ENCODE results near the gene RAD23A.
"Not testable (repeated sequence)": the region's sequence is repeated elsewhere in the genome, so short reads cannot be mapped to it uniquely, and the experiment has no call there.

The RAD23A gene

DNA sequence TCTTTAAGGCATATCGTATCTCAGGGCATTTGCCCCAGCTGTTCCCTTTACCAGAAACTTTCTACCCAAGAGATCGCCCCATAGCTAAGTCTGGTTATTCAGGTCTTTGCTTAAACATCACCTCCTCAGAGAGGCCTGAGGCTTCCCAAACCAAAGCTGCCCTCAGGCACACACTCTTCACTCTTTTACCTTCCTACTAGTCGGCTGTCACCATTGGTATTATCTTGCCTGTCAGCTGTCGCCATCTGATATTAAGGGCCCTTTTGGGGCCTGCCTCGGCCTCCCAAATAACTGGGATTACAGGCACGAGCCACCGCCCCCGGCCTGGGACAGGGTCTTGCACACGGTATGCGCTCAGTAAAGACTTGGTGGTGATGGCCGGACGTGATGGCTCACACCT lies 10.3 kb downstream of the RAD23A start:
- no peak overlapping the region for H2AFZ ChIP-seq
- H3K4me3 ChIP-seq (ENCODE audit: low read depth, low read length): peak overlapping the region; percentile 73
- no peaks in the 10 kb centered on the region for H3K36me3 ChIP-seq (ENCODE audit: control insufficient read depth, insufficient read depth, low read length)
- peak overlapping the region; percentile 61 for H3K4me2 ChIP-seq (ENCODE audit: low read length)
- TF ChIP-seq, protein P1, sequence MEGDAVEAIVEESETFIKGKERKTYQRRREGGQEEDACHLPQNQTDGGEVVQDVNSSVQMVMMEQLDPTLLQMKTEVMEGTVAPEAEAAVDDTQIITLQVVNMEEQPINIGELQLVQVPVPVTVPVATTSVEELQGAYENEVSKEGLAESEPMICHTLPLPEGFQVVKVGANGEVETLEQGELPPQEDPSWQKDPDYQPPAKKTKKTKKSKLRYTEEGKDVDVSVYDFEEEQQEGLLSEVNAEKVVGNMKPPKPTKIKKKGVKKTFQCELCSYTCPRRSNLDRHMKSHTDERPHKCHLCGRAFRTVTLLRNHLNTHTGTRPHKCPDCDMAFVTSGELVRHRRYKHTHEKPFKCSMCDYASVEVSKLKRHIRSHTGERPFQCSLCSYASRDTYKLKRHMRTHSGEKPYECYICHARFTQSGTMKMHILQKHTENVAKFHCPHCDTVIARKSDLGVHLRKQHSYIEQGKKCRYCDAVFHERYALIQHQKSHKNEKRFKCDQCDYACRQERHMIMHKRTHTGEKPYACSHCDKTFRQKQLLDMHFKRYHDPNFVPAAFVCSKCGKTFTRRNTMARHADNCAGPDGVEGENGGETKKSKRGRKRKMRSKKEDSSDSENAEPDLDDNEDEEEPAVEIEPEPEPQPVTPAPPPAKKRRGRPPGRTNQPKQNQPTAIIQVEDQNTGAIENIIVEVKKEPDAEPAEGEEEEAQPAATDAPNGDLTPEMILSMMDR (IDR thresholded peaks at IDR 0.05): no peak
- no peaks in the 10 kb centered on the region for H3K79me2 ChIP-seq
- H3K4me1 ChIP-seq: peaks cover 8% of the 10 kb centered on the region
- no peaks in the 10 kb centered on the region for H3K27me3 ChIP-seq (ENCODE audit: control insufficient read depth, insufficient read depth, low read length)
- H3K27ac ChIP-seq: peak overlapping the region; percentile 71
- no peaks in the 10 kb centered on the region for H3K9me3 ChIP-seq (ENCODE audit: control insufficient read depth, low read length)
- no peak overlapping the region for H3K9ac ChIP-seq

DNA sequence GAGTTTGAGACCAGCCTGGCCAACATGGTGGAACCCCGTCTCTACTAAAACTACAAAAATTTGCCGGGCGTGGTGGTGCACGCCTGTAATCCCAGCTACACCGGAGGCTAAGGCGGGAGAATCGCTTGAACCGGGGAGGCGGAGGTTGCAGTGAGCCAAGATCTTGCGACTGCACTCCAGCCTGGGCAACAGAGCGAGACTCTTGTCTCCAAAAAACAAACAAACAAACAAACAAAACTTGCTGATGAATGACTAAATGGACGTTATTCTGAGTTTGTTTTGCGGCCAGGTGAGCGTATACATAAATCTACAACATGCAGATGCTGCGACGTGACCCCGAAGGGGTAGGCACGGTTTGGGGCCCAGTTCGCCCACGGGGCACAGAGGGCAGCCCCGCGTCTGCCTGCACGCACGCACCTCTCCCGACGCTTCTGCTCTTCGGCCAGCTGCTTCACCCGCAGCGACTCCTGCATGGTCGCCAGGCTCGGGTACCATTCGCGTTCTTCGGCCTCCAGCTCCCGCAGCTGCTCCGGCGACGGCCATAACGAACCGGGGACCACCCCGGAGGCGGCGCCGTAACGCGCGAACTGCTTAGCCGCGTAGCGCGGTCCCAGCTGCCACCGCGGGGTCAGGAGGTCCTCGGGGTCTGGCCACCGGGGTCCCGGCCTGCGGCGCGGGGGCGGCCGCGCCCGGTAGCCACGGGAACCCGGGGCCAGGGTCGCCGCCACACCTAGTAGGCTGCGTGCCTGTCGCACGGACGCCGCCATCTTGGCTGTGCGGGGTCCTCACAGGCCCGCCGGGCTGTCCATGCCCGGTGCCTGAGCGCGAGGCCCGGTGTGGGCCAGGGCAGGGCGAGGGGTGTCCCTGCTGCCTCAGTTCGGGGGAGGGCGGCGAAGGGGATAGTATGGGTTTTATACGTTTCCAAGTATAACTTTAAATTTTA lies 11.1 kb downstream of the RAD23A start, which contains the start of gene GADD45GIP1:
TSS of gene GADD45GIP1 (minus strand) at position 778 of the 943 bp plus-strand sequence. CDS start at position 767, 11 bp downstream.
- Histone ChIP-seq H3K4me3 (ENCODE audit: low read depth, low read length) (peak within 1 kb of the TSS; percentile 73), H2AFZ (peak within 1 kb of the TSS; percentile 93), H3K36me3 (ENCODE audit: control insufficient read depth, insufficient read depth, low read length) (no peaks in the 10 kb centered on the region), H3K27ac (peak within 1 kb of the TSS; percentile 71), H3K79me2 (no peaks in the 10 kb centered on the region), H3K9ac (peak within 1 kb of the TSS; percentile 40), H3K4me2 (ENCODE audit: low read length) (peak within 1 kb of the TSS; percentile 61), H3K4me1 (peaks cover 8% of the 10 kb centered on the region), H3K27me3 (ENCODE audit: control insufficient read depth, insufficient read depth, low read length) (no peaks in the 10 kb centered on the region), H3K9me3 (ENCODE audit: control insufficient read depth, low read length) (no peaks in the 10 kb centered on the region)
- TF ChIP-seq, protein P1 (IDR thresholded peaks at IDR 0.05): no peak

DNA sequence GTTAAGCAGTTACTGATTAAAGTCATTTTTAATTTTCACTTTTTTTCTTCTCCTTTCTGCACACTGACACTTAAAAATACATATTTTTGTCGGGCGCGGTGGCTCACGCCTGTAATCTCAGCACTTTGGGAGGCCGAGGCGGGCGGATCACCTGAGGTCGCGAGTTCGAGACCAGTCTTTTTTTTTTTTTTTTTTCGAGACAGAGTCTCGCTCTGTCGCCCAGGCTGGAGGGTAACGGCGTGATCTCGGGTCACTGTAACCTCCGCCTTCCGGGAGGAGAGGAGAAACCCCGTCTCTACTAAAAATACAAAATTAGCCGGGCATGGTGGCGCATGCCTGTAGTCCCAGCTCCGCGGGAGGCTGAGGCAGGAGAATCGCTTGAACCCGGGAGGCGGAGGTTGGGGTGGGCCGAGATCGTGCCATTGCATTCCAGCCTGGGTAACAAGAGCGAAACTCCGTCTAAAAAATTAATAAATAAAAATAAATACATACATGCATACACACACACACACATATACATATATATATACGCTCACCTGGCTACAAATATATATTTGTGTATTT lies 11.8 kb downstream of the RAD23A start:
- Histone ChIP-seq H2AFZ (peak overlapping the region; percentile 93), H3K4me3 (ENCODE audit: low read depth, low read length) (peak overlapping the region; percentile 73), H3K9ac (peak overlapping the region; percentile 40), H3K4me2 (ENCODE audit: low read length) (peak overlapping the region; percentile 61), H3K27ac (peak overlapping the region; percentile 71)
- H3K79me2 ChIP-seq; H3K9me3 ChIP-seq (ENCODE audit: control insufficient read depth, low read length); H3K27me3 ChIP-seq (ENCODE audit: control insufficient read depth, insufficient read depth, low read length); H3K4me1 ChIP-seq; H3K36me3 ChIP-seq (ENCODE audit: control insufficient read depth, insufficient read depth, low read length): not testable (repeated sequence)

DNA sequence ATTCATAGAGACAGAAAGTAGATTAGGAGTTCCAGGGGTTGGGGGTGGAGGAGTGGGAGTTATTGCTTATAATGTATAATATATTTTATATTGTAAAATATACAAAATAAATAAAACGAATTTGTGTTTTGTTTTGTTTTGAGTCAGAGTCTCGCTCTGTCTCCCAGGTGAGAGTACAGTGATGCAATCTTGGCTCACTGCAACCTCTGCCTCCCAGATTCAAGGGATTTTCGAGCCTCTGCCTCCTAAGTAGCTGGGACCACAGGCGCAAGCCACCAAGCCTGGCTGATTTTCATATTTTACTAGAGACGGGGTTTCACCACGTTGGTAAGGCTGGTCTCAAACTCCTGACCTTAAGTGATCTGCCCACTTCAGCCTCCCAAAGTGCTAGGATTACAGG lies 13.8 kb downstream of the RAD23A start:
- Histone ChIP-seq H3K9ac (no peak overlapping the region), H3K27ac (no peak overlapping the region), H3K79me2 (no peaks in the 10 kb centered on the region)

More for the DNA sequence above, 13.8 kb downstream of the RAD23A start:
- Histone ChIP-seq H3K4me3 (ENCODE audit: low read depth, low read length) (no peak overlapping the region), H3K4me2 (ENCODE audit: low read length) (no peak overlapping the region), H3K27me3 (ENCODE audit: control insufficient read depth, insufficient read depth, low read length) (no peaks in the 10 kb centered on the region), H3K4me1 (peaks cover 8% of the 10 kb centered on the region), H2AFZ (no peak overlapping the region), H3K36me3 (ENCODE audit: control insufficient read depth, insufficient read depth, low read length) (no peaks in the 10 kb centered on the region), H3K9me3 (ENCODE audit: control insufficient read depth, low read length) (no peaks in the 10 kb centered on the region)
- TF ChIP-seq, protein P1 (IDR thresholded peaks at IDR 0.05): no peak
